GM18858 (cell line): Measurements from ENCODE around the gene CRIP2.

Experiments
- ATAC-seq: cut with Tn5 transposase; IDR thresholded peaks from one replicate; pipeline ENCODE4 v1.9.1; 2021; ENCODE audit not compliant: unreplicated experiment

CRIP2 gene

DNA sequence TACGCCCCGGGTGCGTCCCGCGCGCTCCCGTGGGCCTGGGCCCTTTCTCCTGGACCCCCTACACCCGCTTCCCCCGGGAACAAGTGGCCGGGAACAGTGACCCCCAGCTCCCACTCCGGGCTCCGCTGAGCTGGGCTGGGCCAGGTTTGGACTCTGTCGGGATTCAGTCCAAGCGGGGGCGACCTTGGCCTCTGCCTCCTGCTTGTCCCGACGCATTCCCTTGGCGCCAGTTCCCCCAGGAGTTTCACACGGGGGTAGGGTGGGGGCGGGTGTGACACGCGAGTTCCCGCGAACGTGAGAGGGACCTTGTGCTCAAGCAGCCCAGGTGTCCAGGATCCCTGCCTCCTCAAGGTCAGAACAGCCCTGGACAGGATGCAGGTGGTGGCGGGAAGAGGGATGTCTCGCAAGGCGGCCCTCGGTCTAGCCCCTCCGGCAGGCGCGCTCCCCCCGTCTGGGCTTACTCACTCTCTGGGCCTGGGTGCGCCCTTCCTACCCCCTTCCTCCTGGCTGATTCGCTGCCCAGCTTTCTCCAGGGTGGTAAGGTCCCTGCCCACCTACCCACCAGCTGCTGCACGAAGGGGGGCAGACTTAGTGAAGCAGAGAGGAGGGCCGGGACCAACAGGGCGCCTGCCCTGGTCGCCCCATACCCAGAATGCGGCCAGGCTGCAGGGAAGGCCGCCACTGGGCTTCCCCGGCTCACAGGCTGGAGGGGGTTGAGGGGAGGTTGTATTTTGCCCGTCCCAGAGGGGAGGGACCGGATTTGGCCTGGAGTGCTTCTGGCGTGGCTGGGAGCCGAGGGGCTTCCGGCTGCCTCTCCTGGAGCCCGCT, 862 bp downstream of the CRIP2 start:
- no peak for ATAC-seq

DNA sequence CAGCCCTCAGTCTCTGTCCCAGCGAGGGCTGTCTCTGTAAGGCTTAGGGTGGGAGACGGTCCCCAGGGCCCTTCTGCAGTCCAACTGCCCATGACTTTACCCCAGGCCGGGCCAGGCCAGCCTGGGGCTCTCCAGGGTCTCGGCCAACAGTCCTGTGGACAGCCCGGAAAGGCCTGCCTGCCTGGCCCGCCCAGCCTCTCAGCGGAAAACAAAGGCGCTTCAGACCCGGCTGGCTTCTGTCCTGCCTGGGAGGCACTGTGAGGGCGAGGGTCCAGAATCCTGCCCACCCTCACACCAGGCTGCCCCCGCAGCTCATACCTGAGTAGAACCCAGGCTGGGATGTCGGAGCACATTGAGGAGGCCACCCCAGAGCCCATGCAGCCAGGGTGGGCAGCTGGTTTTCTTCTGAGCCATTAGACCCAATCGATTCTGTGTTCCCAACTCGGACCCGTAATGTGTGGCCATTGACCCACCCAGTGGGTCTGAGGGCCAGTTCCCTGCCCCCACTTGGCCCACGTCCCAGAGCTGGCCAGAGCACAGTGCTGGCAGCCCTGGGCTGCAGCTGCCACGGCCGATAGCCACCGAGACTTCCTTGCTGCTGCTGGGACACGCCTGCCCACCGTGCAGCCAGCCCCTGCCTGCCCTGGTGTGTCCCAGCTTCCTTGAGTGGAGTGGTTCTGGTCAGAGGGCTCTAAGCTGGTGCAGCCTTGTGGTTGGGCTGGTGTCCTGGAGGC, 1.6 kb downstream of the CRIP2 start:
- ATAC-seq, result no peak

DNA sequence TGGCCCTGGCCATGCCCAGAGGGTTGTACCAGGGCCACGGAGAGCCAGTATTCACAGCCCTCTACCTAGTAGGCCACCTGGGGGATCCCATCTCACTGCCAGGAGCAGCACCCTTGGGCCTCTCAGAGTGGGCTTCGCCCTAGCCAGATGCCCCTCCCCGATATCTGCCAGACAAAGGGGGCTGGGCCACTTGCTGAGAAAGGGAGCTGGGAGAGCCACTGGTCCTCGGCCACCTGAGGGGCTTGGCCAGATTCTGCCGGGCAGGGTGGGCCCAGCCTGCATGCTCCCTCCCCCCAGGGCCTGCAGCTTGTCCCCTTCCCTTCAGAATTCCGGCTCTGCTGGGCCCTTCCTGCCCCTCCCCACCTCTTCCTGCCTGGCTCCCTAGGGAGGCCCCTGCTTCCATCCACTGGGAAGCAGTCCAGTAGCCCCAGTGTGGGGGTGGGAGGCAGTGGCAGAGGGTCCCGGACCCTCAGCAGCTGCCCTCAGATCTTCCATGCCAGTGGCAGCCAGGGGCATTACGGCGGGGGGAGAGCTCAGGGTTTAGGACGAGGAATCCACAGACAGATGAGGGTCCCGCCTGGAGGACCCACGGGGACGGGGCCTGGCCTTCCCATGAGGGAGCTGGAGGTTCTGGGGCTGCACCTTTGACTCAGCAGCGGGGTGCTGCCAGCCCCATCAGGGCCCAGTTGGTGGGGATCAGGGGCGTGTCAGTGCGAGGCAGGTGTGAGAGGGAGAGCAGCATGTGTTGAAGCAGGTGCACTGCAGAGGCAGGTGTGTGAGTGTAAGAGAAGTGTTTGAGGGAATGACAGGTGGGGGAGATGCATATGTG, 2.4 kb downstream of the CRIP2 start:
- ATAC-seq, result no peak

DNA sequence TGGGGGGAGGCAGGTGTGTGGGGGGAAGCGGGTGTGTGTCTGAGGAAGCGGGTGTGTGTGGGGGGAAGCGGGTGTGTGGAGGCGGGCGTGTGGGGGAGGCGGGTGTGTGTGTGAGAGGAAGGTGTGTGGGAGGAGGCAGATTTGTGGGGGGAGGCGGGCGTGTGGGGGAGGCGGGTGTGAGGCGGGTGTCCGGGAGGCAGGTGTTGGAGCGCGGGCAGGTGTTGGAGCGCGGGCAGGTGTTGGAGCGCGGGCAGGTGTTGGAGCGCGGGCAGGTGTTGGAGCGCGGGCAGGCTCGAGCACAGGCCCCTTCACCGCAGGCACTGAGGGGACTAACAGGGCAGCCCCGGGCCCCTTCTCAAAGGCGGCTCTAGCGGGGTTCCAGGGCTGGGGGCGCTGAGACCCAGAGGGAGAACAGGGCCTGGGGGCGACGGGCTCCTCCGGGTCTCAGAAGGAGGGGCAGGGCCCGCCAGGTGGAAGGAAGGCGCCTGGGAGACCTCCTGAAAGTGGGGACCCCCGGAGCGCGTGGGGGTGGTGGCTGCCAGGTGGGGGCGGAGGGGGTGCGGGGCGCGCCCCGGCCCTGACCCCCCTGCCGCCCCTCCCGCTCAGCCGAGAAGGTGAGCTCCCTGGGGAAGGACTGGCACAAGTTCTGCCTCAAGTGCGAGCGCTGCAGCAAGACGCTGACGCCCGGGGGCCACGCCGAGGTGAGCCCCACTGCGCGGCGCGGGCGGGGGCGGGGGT, 3.2 kb downstream of the CRIP2 start:
- no peak for ATAC-seq

DNA sequence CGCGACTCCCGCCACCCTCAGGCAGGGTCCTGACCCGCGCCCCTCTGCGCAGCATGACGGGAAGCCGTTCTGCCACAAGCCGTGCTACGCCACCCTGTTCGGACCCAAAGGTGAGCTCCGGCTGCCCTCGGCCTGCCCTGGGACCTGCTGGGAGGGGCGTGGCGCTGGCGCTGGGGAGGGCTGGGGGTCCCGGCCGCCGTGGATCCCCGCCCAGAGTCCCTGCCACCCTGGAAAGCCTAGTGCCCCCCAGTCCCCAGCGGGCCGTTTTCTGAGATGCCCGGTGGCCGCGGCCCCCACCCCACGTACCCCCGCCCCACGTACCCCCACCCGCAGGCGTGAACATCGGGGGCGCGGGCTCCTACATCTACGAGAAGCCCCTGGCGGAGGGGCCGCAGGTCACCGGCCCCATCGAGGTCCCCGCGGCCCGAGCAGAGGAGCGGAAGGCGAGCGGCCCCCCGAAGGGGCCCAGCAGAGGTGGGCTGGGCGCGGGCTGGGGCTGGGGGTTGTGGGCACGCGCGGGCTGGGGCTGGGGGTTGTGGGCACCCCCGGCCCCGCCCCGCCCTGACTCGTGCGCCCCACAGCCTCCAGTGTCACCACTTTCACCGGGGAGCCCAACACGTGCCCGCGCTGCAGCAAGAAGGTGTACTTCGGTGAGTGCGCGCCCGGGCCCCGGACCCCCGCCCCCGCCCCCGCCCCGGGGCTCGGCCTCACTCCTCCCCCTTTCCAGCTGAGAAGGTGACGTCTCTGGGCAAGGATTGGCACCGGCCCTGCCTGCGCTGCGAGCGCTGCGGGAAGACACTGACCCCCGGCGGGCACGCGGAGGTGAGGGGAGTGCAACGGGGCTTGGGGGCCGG, 4.0 kb downstream of the CRIP2 start:
- no peak for ATAC-seq

DNA sequence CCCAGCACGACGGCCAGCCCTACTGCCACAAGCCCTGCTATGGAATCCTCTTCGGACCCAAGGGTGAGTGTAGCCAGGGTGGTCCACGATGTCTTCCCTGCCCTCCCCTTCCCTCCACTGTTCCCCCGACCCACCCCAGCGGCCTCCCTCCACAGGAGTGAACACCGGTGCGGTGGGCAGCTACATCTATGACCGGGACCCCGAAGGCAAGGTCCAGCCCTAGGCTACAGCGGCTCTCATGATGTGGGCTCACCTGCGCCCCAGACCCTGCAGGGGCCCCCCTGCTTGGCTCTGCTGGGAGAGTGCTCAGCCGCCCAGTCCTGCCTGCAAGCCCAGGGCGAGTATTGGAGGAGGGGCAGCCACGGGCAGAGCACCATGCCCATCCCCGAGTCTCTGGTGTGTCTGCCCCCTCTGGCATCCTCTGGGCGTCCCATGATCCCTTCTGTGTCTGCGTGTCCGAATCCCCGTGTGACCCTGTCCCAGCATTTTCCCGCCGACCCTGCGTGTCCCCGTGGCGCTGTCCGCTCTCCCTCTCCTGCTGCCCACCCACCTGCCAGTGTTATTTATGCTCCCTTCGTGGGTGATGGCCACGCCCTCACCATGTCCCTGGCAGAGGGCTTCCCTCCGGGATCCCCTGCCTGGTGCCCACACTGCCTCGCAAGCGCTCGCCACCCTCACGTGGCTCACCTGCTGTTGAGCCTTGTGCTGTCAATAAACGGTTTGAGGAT, 5.0 kb downstream of the CRIP2 start:
- no peak for ATAC-seq

DNA sequence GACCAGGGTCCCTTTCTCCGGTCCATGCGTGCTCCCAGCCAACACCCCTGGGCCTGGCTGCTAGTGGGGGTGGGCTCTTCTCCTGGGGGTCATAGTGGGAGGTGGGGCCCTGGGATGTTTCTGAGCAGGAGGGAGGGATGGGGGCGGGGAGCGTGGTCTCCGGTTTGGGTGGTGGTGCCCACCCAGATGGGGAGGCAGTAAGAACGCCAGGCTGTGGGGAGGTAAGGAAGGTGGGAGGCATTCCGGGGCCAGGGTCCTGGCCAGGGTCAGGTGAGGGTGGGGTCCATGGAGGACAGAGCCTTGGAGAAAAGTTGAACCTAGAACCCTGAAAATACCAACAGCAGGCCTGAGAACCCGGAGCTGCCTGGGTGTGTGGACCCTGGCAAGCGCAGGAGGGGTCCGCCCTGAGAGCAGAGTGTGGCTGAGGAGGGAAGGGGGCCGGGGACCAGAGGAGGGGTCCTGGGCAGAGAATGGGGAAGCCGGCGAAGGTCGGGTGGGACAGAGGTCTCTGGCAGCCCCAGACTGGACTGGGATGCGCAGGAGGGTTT, 5.7 kb downstream of the CRIP2 start:
- ATAC-seq, result no peak

DNA sequence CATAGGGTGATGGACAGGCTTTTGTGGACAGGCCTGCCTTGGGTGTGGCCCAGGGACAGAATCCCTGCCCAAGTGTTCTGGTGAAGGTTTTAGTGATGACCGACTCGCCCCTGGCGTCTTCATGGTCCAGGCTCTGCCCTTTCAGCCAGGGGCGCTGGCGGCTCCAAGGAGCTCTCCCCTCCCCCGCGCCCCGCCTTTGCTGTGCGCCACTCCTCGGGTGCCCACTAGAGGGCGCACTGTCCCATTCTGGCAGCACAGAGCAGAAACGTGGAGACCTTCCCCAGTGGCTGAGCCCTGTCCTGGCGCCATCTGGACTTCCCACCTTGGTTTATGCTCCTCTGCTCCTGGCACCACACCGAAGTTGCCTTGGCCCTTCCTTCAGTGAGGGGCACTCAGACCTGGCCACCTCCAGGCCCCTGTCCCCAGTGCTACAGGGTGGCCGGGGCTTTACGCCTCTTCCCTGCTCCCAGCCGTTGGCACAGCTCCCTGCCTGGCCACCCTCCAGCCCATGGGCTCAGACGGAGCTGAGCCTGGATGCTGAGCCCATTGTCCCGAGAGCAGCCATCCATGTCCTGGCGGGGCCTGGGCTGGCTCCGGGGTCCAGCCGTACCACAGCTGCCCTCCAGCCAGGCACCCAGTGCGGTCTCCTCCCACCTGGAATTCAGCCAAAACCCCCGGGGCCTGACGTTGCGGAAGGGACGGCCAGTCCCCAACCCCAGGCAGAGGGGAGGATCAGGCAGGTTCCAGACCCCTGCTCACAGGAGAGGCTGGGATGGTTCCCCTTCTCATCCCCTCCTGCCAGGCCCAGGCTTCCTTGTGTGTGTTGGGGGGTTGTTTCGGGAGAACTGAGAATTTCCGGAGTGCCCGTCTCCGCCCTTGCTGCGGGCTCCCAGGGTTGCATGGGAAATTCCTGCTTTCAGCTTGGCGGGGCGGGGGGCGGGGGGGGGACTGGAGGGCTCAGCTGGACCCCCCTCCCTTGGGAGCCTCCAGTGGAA, 6.5 kb downstream of the CRIP2 start:
- ATAC-seq, result no peak

DNA sequence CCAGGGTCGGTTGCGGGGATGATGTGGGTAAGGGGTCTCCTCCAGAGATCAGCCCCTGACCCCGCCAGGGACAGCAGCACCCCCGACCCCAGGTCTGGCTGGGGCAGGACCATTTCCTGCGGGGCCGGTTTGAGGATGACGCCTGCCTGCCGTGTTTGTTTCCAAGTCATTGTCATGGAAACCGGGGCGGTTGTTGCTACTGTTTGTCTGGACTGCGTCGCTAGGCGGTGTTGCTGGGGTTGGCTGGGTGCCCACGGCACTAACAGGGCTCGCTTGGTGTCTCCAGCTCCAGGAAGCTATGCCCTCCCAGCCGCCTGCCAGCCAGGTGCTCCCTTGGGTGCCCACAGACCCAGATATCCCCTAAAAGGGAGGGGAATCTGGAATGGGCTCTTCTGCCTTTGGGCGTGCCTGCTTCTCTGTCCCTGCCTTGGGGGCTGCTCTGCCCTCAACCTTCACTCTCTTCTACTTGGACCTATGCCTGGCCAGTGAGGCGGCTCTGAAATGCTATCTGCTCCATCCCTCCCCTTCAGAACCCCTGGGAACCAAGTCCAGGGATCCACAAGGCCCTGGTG, 7.4 kb downstream of the CRIP2 start:
- ATAC-seq, result peak; percentile 44

DNA sequence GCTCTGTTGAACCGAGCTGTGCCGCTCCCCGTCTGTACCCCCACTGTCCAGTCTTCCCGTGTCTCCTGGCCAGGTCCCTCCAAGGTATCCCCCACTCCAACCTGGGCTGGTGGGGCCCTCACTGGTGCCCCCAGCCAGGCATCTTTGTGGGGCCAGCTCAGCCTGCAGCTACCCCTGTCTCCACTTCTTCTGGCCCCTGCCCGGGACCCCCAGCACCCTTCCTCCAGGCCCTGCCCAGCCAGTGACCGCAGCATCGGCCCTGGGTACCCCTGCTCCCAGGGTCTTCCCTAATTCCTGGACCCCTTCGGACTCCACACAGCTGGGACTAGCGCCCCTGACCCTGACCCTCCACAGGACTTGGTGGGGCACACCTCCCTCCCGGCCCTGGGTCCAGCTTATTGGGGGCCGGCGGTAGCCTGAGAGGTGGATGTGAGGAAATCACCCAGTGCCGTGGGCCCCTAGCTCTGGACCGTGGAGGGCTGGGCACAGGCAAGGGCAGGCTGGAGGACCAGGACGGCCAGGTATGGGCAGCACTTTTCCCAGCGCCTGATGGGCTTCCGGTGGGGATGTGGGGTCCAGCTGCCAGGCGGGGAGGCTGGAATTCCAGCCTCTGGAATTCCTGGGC, 8.0 kb downstream of the CRIP2 start:
- no peak for ATAC-seq

DNA sequence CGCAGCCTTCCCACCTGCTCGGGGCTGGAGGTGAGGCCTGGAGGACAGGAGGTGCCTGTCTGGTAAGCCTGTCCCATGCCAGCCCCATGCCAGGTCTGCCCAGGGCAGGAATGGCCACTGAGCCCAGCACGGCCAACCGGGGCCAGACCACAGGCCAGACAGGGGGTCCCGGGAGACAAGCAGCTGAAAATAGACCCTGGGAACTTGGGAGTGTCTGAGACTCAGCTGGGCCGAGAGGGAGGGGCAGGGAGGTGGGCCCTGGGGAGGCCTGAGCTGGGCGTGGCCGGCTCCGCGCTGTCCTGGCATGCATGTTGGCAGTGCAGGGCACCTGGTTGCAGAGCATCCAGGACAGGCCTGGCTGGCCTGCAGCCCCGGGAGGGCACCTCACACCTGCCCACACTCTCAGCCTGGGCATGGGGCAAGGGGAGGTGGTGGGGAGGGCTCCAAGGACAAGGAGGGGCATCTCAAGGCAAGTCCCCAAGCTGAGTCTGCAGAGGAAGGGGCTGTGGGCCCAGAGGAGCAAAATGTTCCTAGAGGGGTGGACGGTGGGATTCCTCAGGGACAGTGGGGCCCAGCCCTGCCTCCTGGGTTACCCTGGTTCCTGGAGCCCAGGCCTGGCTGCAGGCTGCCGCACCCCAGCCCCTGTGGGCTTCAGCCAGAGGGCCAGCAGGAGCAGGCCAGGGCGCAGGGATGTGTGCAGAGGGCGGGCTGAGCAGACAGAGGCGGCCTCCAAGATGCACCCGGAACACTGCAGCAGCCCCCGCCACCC, 8.9 kb downstream of the CRIP2 start:
- no peak for ATAC-seq

DNA sequence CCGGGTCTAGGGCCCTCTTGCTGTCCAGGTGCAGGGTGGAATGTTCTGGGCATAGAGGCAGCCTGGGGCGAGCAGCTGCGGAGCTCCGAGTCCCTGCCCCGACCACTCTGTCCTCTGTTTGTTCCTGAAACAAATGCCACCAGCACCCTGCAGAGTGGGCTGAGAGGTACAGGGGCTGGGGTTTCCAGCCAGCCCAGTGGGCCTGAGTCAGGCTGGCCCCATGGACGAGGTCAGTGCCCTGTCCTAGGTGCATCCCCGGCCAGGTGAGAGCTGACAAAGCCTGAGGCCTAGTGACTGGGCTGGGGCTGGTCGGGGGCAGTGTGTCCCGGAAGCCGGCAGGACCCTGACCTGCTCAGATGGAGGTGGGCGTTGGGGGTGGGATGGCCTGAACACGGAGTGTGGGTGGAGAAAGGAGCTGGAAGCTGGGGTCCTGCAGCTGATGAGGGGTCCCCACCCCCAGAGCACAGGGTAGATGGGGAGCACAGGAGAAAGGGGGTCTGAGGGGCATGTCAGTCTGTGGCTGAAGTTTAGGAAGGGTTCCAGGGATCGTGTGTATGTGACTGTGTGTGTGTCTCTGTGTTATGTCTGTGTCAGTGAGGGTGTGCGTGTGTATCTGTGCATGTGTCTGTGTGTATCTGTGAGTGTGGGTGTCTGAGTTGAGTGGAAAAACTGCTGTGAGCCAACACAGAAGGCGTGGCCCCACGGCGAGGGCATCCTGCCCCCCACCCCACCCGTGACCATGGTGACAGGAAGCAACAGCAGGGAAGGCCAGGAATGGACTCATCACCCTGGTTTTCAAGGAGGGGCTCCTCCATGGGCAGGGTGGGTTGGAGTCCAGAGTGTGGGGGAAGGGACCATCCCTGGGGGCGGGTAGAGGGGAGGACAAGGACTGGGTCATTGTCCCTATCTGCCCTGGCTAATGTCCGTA, 9.7 kb downstream of the CRIP2 start:
- no peak for ATAC-seq

DNA sequence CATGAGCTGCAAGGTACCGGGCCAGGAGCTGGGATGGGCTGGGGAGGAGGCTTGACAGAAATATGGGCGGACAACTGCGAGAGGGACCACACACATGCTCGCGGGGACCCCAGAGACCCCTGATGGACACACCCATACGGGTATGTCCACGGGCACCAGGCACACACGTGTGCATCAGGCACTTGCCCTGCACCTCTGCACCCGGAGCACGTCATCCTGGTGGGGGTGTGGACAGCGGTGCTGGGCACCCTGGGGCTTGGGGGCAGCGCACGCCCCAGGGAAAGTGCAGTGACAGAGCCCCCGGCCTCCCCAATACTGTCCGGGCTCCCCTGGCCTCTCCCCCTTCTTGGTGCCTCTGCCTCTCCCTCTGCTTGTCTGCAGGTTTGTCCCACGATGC, 10.4 kb downstream of the CRIP2 start:
- ATAC-seq, result no peak

DNA sequence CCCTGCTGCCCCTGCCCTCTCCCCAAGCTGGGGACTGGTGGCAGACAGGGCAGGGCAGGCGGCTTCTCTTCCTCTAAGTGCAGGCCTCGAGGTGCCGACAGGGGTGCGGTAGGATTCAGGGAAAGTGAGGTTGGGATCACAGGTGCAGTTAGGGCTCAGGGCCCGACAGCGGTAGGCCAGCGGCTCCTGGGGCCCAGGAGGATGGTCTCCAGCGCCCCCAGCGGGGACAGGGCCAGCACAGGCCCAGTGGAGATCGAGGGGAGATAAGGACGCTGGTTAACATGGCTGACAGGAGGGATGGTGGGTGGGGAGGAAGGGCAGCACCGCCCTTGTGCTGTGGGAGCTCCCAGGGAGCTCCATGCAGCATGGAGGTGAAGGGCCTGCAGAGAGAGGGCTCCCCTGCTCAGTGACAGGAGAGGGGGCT, 11.1 kb downstream of the CRIP2 start:
- ATAC-seq, result no peak
